PC-3 (cell line): ENCODE data around the gene FKBP14. TPM values are rescaled to one million over a fixed set of nuclear protein-coding genes. Genes with fewer than 3 reads are reported as not detected.

Source experiments
- ATAC-seq: fragments of 200-7000 bp; cut with Tn5 transposase; 2 replicates; pipeline ENCODE4 v1.9.1; 2020; ENCODE audit warnings: mild to moderate bottlenecking, moderate library complexity
- BruUV-seq: library from RNA; stranded (reverse); fragments of 400-500 nt; replicated peaks from 2 replicates; lab custom pipeline; 2021; lab: Mats Ljungman, UMichigan
- CTCF ChIA-PET: fragments of 300-600 bp; sonication (Branson Sonifier 250); formaldehyde crosslinking; loops from one replicate; lab custom pipeline; 2022; ENCODE audit warnings: antibody characterized with exemption; lab: Charles Lee
- POLR2A ChIA-PET: fragments of 300-600 bp; sonication (Branson Sonifier 250); formaldehyde crosslinking; loops from one replicate; lab custom pipeline; 2022; ENCODE audit warnings: antibody characterized with exemption; ENCODE audit not compliant: unreplicated experiment; lab: Charles Lee
- DNase-seq: peaks from one replicate; pipeline ENCODE4 v3.0.0-alpha.2; 2015
- H2AFZ ChIP-seq: fragments of 300-600 bp; sonication (generic); 2 replicates; pipeline ENCODE4 v1.6.0; 2016; ENCODE audit warnings: antibody characterized with exemption, low read length
- H3F3A ChIP-seq: fragments of 300-600 bp; sonication (generic); one replicate; pipeline ENCODE4 v1.6.0; 2017; ENCODE audit warnings: antibody characterized with exemption, low read length, control low read depth, mild to moderate bottlenecking; ENCODE audit not compliant: unreplicated experiment
- H3K27ac ChIP-seq: fragments of 300-600 bp; sonication (generic); 2 replicates; pipeline ENCODE4 v1.5.1; 2016; ENCODE audit warnings: mild to moderate bottlenecking, low read length
- H3K27me3 ChIP-seq: fragments of 300-600 bp; sonication (generic); 2 replicates; pipeline ENCODE4 v1.6.1; 2016; ENCODE audit warnings: low read length, mixed read lengths
- H3K36me3 ChIP-seq: fragments of 300-600 bp; sonication (generic); 2 replicates; pipeline ENCODE4 v1.6.1; 2016; ENCODE audit warnings: low read depth, mixed run types, low read length, mixed read lengths
- H3K4me1 ChIP-seq: fragments of 300-600 bp; sonication (generic); 2 replicates; pipeline ENCODE4 v1.5.1; 2016; ENCODE audit warnings: low read length; ENCODE audit not compliant: insufficient read depth
- H3K4me2 ChIP-seq: fragments of 300-600 bp; sonication (generic); 2 replicates; pipeline ENCODE4 v1.6.0; 2016; ENCODE audit warnings: low read length
- H3K4me3 ChIP-seq: fragments of 300-600 bp; sonication (generic); 2 replicates; pipeline ENCODE4 v1.5.1; 2016; ENCODE audit warnings: mild to moderate bottlenecking, low read length, mixed read lengths
- H3K79me2 ChIP-seq: fragments of 300-600 bp; sonication (generic); 2 replicates; pipeline ENCODE4 v1.6.1; 2017; ENCODE audit warnings: low read length, mixed read lengths
- H3K9ac ChIP-seq: fragments of 300-600 bp; sonication (generic); 2 replicates; pipeline ENCODE4 v1.6.0; 2016; ENCODE audit warnings: mild to moderate bottlenecking, low read length
- H3K9me2 ChIP-seq: fragments of 300-600 bp; sonication (generic); replicated peaks from 2 replicates; pipeline ENCODE4 v1.6.1; 2016; ENCODE audit warnings: mixed run types, low read length, mixed read lengths
- H3K9me3 ChIP-seq: fragments of 300-600 bp; sonication (generic); 2 replicates; pipeline ENCODE4 v1.6.1; 2016; ENCODE audit warnings: low read length, mixed read lengths
- H4K20me1 ChIP-seq: fragments of 300-600 bp; sonication (generic); 2 replicates; pipeline ENCODE4 v1.6.1; 2016; ENCODE audit warnings: low read length, mixed read lengths
- EZH2 ChIP-seq: fragments of 300-600 bp; sonication (generic); IDR thresholded peaks from one replicate; pipeline ENCODE4 v1.6.1; 2017; ENCODE audit warnings: antibody characterized with exemption, mild to moderate bottlenecking, low read length; ENCODE audit not compliant: unreplicated experiment
- EZH2phosphoT487 ChIP-seq: fragments of 300-600 bp; sonication (generic); IDR thresholded peaks from 2 replicates; pipeline ENCODE4 v1.6.1; 2018; ENCODE audit warnings: mild to moderate bottlenecking, antibody characterized with exemption, low read length, borderline replicate concordance
- intact Hi-C: fragments of 100-400 bp; cut with micrococcal nuclease; formaldehyde crosslinking; loops from 2 replicates; pipeline ENCODE4 v1.9.0; 2023
- total RNA-seq: library from RNA; depleted of rRNA; stranded (reverse); fragments of >200 nt; gene quantifications from 2 replicates; pipeline ENCODE4 v1.2.3, GENCODE V29; 2014
- TF ChIP-seq, protein P1 (sequence below): fragments of 300-600 bp; sonication (generic); conservative IDR thresholded peaks from 2 replicates; pipeline ENCODE4 v1.5.1; 2017; ENCODE audit warnings: antibody characterized with exemption, low read depth, mild to moderate bottlenecking, low read length

FKBP14 gene
- total RNA-seq, 1 experiment from 2014 or later = 9.0 TPM

DNA sequence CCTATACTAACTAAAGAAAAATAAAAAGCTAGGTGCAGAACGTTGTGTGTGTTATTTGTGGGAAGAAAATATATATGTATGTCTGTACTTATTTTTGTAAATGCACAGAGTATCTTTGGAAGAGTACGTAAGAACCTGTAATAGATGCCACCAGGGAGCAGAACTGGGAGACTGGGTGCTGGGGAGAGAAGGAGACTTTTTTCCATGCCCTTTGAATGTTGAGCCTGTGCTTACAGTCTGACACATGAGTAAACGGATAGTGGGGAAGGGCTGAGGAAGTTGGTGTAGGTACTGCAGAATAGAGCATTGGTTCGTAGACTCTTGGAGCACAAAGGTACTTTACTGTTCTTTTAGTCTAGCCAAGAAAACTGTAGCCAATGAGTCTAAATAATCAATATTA, 35.6 kb downstream of the FKBP14 start:
- CTCF ChIA-PET = no interaction called here
- Histone ChIP-seq H2AFZ (no peak overlapping the region), H3K9me2 (no peaks in the 10 kb centered on the region), H3K9ac (no peak overlapping the region), H3F3A (peaks cover 7% of the 10 kb centered on the region), H3K27me3 (no peaks in the 10 kb centered on the region), H3K9me3 (no peaks in the 10 kb centered on the region), H3K4me3 (no peak overlapping the region; the same call in 1 of the 2 replicates), H3K4me1 (peaks cover 45% of the 10 kb centered on the region), H3K36me3 (no peaks in the 10 kb centered on the region), H4K20me1 (no peaks in the 10 kb centered on the region), H3K4me2 (peak overlapping the region; percentile 81; the same call in 1 of the 2 replicates), H3K79me2 (peaks cover 40% of the 10 kb centered on the region), H3K27ac (no peak overlapping the region)
- intact Hi-C loops = no loop called here
- no TSS peak for BruUV-seq
- no peak for ATAC-seq
- TF ChIP-seq, protein P1, sequence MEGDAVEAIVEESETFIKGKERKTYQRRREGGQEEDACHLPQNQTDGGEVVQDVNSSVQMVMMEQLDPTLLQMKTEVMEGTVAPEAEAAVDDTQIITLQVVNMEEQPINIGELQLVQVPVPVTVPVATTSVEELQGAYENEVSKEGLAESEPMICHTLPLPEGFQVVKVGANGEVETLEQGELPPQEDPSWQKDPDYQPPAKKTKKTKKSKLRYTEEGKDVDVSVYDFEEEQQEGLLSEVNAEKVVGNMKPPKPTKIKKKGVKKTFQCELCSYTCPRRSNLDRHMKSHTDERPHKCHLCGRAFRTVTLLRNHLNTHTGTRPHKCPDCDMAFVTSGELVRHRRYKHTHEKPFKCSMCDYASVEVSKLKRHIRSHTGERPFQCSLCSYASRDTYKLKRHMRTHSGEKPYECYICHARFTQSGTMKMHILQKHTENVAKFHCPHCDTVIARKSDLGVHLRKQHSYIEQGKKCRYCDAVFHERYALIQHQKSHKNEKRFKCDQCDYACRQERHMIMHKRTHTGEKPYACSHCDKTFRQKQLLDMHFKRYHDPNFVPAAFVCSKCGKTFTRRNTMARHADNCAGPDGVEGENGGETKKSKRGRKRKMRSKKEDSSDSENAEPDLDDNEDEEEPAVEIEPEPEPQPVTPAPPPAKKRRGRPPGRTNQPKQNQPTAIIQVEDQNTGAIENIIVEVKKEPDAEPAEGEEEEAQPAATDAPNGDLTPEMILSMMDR = no peak
- TF ChIP-seq EZH2 (no peak), EZH2phosphoT487 (no peak)
- peak; percentile 32 for DNase-seq
- POLR2A ChIA-PET = no interaction called here

DNA sequence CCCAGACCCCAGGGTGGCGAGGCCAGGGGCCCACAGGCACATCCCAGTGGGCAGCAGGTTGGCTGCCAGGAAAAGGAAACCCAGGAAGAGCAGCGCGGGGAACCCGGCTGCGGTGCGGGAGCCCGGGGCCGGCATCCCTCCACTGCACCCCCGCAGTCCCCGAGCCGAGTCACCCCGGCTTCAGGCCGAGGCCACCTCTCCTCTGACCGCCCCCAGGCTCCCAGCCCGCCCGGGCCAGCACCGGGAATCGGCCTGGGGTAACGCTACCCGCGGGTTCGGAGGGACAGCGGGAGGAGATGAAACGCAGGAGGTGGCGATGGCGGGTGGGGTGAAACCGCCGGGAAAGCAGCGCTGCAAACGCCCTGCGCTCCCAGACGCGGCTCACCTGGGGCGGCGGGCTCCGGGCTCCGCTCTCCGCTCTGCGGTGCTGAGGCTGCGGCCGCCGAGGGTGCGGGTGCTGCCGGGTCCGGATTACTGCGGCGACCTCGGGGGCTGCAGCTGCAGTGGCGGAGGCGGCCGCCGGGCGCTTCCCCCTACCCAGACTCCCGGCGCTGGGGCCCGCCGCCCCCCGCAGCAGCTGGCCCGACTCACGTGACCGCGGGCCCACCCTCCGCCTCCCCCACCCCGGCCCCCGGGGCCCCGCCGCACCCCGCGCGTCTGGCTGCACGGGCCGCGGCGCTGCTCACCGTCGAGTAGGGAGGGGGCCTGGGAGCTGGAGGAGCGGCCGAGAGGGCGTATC, 37.1 kb downstream of the FKBP14 start, which contains the start of gene SCRN1:
Gene SCRN1 (minus strand): TSS at position 545 of the 739 bp plus-strand sequence. CDS start 20,734 bp downstream, outside the sequence.
- H3K27me3 ChIP-seq = no peaks in the 10 kb centered on the region
- H3K9me2 ChIP-seq = no peaks in the 10 kb centered on the region
- intact Hi-C loops = loop anchor here (5.0 kb wide), 2 partner anchors 52 to 153 kb away; no protein-coding TSS in a partner anchor
- CTCF ChIA-PET = no interaction called here
- H3K79me2 ChIP-seq = peaks cover 48% of the 10 kb centered on the region
- H2AFZ ChIP-seq = peak within 1 kb of the TSS; percentile 95
- H3K4me2 ChIP-seq = peak within 1 kb of the TSS; percentile 90
- H3F3A ChIP-seq = peaks cover 3% of the 10 kb centered on the region
- TF ChIP-seq EZH2 (no peak), EZH2phosphoT487 (no peak)
- TF ChIP-seq, protein P1 = no peak
- no peaks in the 10 kb centered on the region for H3K9me3 ChIP-seq
- H3K9ac ChIP-seq = peak within 1 kb of the TSS; percentile 94
- POLR2A ChIA-PET = no interaction called here
- no TSS peak for BruUV-seq
- DNase-seq (peak; percentile 25), ATAC-seq (peak; percentile 21)
- no peaks in the 10 kb centered on the region for H4K20me1 ChIP-seq
- H3K36me3 ChIP-seq = no peaks in the 10 kb centered on the region
- H3K4me1 ChIP-seq = peaks cover 41% of the 10 kb centered on the region
- H3K27ac ChIP-seq = peak within 1 kb of the TSS; percentile 94
- H3K4me3 ChIP-seq = peak within 1 kb of the TSS; percentile 97
